Adrenal gland (tissue), 5 donors: ENCODE data around the gene MICAL3.

Source experiments
- POLR2A ChIP-seq, 2 donors: fragments of 450-650 bp; IDR thresholded peaks; one replicate each; pipeline ENCODE4 v1.6.1; 2017; ENCODE audit warnings: antibody characterized with exemption in 2 of 2, mild to moderate bottlenecking in 2 of 2, moderate library complexity in 1 of 2
- TF ChIP-seq, protein P1 (sequence below), 6 experiments: fragments of 450-650 bp in 4 of 6; fragments of 200-600 bp in 2 of 6; sonication (generic) in 1 of 6; IDR thresholded peaks; 1 replicate in 5 of 6; 2 replicates in 1 of 6; pipeline versions ENCODE4 v1.5.1 to v1.8.0; 2016 to 2021; ENCODE audit warnings: antibody characterized with exemption in 6 of 6, mild to moderate bottlenecking in 2 of 6, moderate library complexity in 1 of 6
- donor health status: DM: no; HTN: no; CAD: no.

GRCh38 chr22:17815703-17816254, 208.6 kb downstream of the MICAL3 start:
- TF ChIP-seq, protein P1, sequence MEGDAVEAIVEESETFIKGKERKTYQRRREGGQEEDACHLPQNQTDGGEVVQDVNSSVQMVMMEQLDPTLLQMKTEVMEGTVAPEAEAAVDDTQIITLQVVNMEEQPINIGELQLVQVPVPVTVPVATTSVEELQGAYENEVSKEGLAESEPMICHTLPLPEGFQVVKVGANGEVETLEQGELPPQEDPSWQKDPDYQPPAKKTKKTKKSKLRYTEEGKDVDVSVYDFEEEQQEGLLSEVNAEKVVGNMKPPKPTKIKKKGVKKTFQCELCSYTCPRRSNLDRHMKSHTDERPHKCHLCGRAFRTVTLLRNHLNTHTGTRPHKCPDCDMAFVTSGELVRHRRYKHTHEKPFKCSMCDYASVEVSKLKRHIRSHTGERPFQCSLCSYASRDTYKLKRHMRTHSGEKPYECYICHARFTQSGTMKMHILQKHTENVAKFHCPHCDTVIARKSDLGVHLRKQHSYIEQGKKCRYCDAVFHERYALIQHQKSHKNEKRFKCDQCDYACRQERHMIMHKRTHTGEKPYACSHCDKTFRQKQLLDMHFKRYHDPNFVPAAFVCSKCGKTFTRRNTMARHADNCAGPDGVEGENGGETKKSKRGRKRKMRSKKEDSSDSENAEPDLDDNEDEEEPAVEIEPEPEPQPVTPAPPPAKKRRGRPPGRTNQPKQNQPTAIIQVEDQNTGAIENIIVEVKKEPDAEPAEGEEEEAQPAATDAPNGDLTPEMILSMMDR (IDR thresholded peaks at IDR 0.05): no peak
- no peak for TF ChIP-seq POLR2A (IDR thresholded peaks at IDR 0.05)
